22Rv1 (cell line): ENCODE results near the gene YEATS4.

Source experiments
- CTCF ChIP-seq: fragments of 450-650 bp; IDR thresholded peaks from 2 replicates; pipeline ENCODE4 v1.5.1; 2017; ENCODE audit warnings: mild to moderate bottlenecking
- ZFX ChIP-seq: fragments of 450-650 bp; IDR thresholded peaks from 2 replicates; pipeline ENCODE4 v1.6.1; 2017; ENCODE audit warnings: antibody characterized with exemption, borderline replicate concordance

- no peak for TF ChIP-seq CTCF
- TF ChIP-seq ZFX: no peak
Measured at GRCh38 chr12:69401940-69402339, 42.4 kb downstream of the YEATS4 start.
